ENCODE results near the gene TREML1.
"Not testable (repeated sequence)": the region's sequence is repeated elsewhere in the genome, so short reads cannot be mapped to it uniquely, and the experiment has no call there.

Gene TREML1

GRCh38 chr6:41136911-41137310 is 17.2 kb downstream of the TREML1 start:
- no peak for DNase-seq

GRCh38 chr6:41135062-41135832 is 18.9 kb downstream of the TREML1 start:
- DNase-seq, result no peak

DNA sequence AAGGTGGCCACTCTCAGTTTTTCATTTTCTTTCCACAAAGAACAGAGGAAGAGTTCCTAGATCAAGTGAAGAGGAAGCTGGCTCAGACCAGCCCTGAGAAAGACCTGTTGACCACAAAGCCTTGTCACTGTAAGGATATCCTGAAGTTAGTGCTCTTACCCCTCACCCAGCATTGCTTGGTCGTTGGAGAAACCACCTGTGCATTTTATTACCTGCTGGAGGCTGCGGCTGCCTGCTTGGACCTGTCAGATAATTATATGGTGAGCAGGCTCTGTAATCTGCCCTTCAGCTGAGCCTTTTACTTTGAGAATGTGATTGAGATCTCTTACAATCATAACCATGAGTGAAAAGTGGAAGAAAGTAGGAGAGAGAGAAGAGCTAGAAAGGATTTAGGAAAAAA is 21.9 kb downstream of the TREML1 start:
- no peak for DNase-seq

DNA sequence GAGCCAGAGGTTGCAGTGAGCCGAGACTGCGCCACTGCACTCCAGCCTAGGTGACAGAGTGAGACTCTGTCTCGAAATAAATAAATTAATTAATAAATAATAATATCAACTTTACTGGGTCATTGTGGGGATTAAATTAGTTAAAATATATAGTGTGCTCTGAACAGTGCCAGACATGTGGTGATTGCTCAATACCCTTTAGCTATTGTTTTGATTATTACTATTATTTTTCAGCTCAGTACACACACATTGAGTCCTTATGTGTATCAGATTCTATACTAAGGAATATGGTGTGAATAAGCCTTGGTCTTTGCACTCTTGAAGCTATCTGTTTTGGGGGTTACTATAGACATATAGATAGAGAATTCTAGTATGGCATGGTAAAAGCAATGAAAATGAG is 28.9 kb downstream of the TREML1 start:
- DNase-seq, result no peak

DNA sequence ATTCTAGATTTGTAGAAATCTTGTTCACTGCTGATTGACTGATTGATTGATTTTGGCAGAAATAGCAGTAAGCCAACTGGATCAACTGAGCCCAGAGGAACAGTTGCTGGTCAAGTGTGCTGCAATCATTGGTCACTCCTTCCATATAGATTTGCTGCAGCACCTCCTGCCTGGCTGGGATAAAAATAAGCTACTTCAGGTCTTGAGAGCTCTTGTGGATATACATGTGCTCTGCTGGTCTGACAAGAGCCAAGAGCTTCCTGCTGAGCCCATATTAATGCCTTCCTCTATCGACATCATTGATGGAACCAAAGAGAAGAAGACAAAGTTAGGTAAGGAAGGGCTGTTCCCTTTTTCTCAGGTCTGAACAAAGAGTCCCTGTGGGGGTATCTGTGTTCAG is 31.2 kb downstream of the TREML1 start:
- no peak for DNase-seq

GRCh38 chr6:41122373-41122772 is 31.8 kb downstream of the TREML1 start:
- no peak for DNase-seq

DNA sequence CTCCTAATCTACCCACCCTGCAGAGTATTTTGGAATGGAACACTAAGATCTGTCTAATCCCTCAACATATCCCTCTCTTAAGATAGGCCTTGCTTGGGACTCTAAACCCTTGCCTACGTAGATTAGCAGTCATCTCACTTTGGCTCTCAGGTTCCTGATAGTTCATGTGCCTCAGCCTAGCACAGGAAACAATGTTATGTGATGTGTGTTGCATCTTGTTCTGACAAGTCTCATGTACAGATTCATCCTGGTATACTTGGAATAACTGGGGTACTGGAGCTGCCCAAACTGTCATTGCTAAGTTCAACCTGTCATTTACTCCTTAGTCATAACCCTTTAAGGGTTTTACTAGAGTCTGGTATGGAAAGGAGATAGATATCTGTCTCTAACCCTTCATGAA is 34.1 kb downstream of the TREML1 start:
- DNase-seq, result no peak

DNA sequence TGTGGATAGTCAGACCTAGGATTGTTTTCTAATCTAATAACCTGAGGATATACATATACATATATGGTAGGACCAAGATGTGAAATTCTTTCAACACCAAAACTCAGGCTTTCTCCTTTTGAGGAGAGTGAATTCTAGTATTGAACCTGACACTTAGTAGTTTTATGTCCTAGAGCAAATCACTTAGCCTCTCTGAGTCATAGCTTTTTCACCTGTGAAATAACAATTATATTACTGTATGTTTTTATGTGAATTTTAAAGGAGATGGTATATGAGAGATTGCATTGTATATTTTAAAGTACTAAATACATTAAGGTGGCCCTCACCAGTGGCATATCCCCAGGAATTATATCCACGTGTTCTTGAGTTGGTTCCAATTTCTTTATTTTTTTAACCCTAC is 34.6 kb downstream of the TREML1 start:
- no peak for DNase-seq

DNA sequence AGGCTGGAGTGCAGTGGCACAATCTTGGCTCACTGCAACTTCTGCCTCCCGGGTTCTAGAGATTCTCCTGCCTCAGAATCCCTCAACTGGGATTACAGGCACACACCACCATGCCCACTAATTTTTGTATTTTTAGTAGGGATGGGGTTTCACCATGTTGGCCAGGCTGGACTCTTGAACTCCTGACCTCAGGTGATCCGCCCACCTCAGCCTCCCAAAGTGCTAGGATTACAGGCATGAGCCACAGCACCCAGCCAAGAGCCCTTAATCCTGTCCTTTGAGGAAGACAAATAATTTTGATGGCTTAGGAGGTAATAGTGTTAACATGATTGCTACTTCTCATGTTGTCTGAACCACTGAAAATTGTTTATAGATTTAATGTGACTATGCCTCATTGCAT is 39.1 kb downstream of the TREML1 start:
- not testable (repeated sequence) for DNase-seq

- DNase-seq, result no peak
Observed at GRCh38 chr6:41111017-41111416, 43.1 kb downstream of the TREML1 start.

DNA sequence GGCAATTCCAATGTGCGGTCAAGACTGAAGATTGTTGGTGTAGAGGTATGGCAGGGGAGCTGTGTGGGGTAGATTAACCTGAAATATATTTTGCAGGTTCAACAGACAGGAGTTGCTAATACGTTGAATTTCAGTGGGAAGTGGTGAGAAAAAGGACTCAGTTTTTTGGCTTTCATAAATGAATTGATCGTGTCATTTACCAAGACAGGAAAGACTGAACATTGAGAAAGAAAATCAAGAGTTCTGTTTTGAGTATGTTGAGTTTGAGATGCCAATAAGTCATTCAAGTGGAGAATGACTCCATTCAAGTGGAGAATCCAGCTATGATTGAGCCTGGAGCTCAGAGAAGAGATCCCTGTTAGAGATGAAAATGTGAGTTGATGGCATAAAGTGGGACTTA is 50.3 kb downstream of the TREML1 start:
- DNase-seq, result no peak

DNA sequence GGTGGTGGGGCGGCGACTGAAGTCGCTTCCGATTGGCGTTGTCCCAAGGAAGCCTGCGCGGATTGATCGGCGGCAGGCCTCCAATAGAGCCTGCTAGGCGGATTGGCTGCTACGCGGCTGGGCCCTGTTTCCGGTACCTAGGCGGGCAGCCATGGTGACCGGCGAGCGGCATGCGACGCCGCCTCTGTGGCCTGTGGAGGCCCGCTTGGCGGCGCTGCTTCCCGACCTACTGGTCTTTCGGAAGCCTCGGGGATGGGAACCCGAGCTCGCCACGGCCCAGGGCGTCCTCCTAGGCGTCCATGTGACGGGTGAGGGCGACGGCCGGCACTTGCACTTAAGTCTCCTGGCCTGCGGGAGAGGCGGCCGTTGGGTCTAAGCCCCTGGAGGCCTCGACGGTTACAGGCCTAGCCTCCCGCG is 53.3 kb downstream of the TREML1 start:
- DNase-seq, result no peak

Data from hematopoietic multipotent progenitor cell treated with erythropoietin and hydrocortisone succinate and interleukin-3 and kit ligand, for 6 days (in vitro differentiated cells).